HCT116 (cell line): ENCODE data around the gene TENM4. TPM values are rescaled to one million over a fixed set of nuclear protein-coding genes. Genes with fewer than 3 reads are reported as not detected.

Experiments used
- ATAC-seq: fragments of 200-7000 bp; cut with Tn5 transposase; 2 replicates; pipeline ENCODE4 v1.9.1; 2020; ENCODE audit warnings: mild to moderate bottlenecking, moderate library complexity
- BruUV-seq: library from RNA; stranded (reverse); fragments of 400-500 nt; replicated peaks from 2 replicates; lab custom pipeline; 2021; lab: Mats Ljungman, UMichigan
- CTCF ChIA-PET: fragments of 300-600 bp; sonication (Branson Sonifier 250); formaldehyde crosslinking; loops from one replicate; lab custom pipeline; 2021; ENCODE audit warnings: antibody characterized with exemption; lab: Charles Lee
- POLR2A ChIA-PET: fragments of 300-600, 350-600 bp; sonication (Branson Sonifier 250); formaldehyde crosslinking; loops from one replicate; lab custom pipeline; 2021; ENCODE audit warnings: antibody characterized with exemption; lab: Charles Lee
- RAD21 ChIA-PET, 2 experiments: fragments of 300-600 bp; sonication (Branson Sonifier 250); formaldehyde crosslinking; loops; one replicate each; lab custom pipeline; 2023; ENCODE audit warnings: low total read pairs in 2 of 2; ENCODE audit not compliant: uncharacterized antibody in 2 of 2, unreplicated experiment in 2 of 2, low non-redundant PET in 1 of 2; lab: Charles Lee
- DNase-seq: peaks from one replicate; pipeline ENCODE4 v3.0.0-alpha.2; 2010; ENCODE audit warnings: low read depth, low spot score
- H2AFZ ChIP-seq: fragments of 200-600 bp; shearing (Covaris generic), sonication (generic); 2 replicates; pipeline ENCODE4 v1.6.1; 2017; ENCODE audit warnings: low read depth, mixed run types, mixed read lengths, antibody characterized with exemption, low read length; ENCODE audit not compliant: poor library complexity, severe bottlenecking
- H3K27ac ChIP-seq: 2 replicates; pipeline ENCODE4 v1.5.1; 2012; ENCODE audit warnings: low read depth, low read length
- H3K27me3 ChIP-seq: fragments of 200-600 bp; sonication (generic); 2 replicates; pipeline ENCODE4 v1.6.1; 2016; ENCODE audit warnings: mixed run types, low read length, mixed read lengths; ENCODE audit not compliant: insufficient read depth
- H3K36me3 ChIP-seq, 2 experiments: fragments of 200-500 bp in 1 of 2; fragments of 200-600 bp in 1 of 2; sonication (Bioruptor generic) in 1 of 2; sonication (generic) in 1 of 2; 2 replicates each; pipeline versions ENCODE4 v1.5.1 to v1.6.1; 2014 to 2016; ENCODE audit warnings: low read length in 2 of 2, inconsistent platforms in 1 of 2, mixed read lengths in 1 of 2, mixed run types in 1 of 2; ENCODE audit not compliant: insufficient read depth in 2 of 2, control insufficient read depth in 1 of 2
- H3K4me1 ChIP-seq, 2 experiments: fragments of 200-600 bp in 1 of 2; sonication (generic) in 1 of 2; 2 replicates each; pipeline versions ENCODE4 v1.5.1 to v1.6.1; 2012 to 2017; ENCODE audit warnings: low read length in 2 of 2, inconsistent platforms in 1 of 2, mild to moderate bottlenecking in 1 of 2, mixed read lengths in 1 of 2, mixed run types in 1 of 2, moderate library complexity in 1 of 2; ENCODE audit not compliant: insufficient read depth in 2 of 2, control insufficient read depth in 1 of 2
- H3K4me2 ChIP-seq: fragments of 200-600 bp; sonication (generic); 2 replicates; pipeline ENCODE4 v1.6.1; 2017; ENCODE audit warnings: mixed run types, low read length, mixed read lengths
- H3K4me3 ChIP-seq, 2 experiments: fragments of 200-600 bp in 1 of 2; sonication (generic) in 1 of 2; replicated peaks in 1 of 2; 2 replicates each; pipeline ENCODE4 v1.5.1; 2011 to 2016; ENCODE audit warnings: low read length in 2 of 2, control low read depth in 1 of 2, low read depth in 1 of 2, mild to moderate bottlenecking in 1 of 2, mixed read lengths in 1 of 2, mixed run types in 1 of 2
- H3K79me2 ChIP-seq: fragments of 200-600 bp; sonication (generic); 2 replicates; pipeline ENCODE4 v1.6.1; 2017; ENCODE audit warnings: mild to moderate bottlenecking, mixed run types, low read length, moderate library complexity, mixed read lengths; ENCODE audit not compliant: insufficient read depth
- H3K9ac ChIP-seq: fragments of 200-600 bp; sonication (generic); 2 replicates; pipeline ENCODE4 v1.6.1; 2016; ENCODE audit warnings: low read length, mixed read lengths
- H3K9me2 ChIP-seq: fragments of 200-600 bp; sonication (generic), shearing (Covaris generic); 2 replicates; pipeline ENCODE4 v1.6.1; 2017; ENCODE audit warnings: mixed run types, mild to moderate bottlenecking, moderate library complexity; ENCODE audit not compliant: insufficient read depth
- H3K9me3 ChIP-seq, 2 experiments: fragments of 200-500 bp in 1 of 2; fragments of 200-600 bp in 1 of 2; sonication (Bioruptor generic) in 1 of 2; sonication (generic) in 1 of 2; 2 replicates each; pipeline ENCODE4 v1.6.1; 2014 to 2017; ENCODE audit warnings: low read length in 2 of 2, mixed read lengths in 2 of 2, inconsistent platforms in 1 of 2, low read depth in 1 of 2, mild to moderate bottlenecking in 1 of 2, mixed run types in 1 of 2, moderate library complexity in 1 of 2; ENCODE audit not compliant: control insufficient read depth in 1 of 2, insufficient read depth in 1 of 2
- H4K20me1 ChIP-seq: fragments of 200-600 bp; sonication (generic), shearing (Covaris generic); 2 replicates; pipeline ENCODE4 v1.6.1; 2017; ENCODE audit warnings: mixed run types, mild to moderate bottlenecking, moderate library complexity; ENCODE audit not compliant: insufficient read depth
- CBX3 ChIP-seq: IDR thresholded peaks from 2 replicates; pipeline ENCODE4 v1.6.1; 2012; ENCODE audit warnings: low read depth
- CEBPB ChIP-seq: IDR thresholded peaks from 2 replicates; pipeline ENCODE4 v1.6.1; 2012; ENCODE audit warnings: low read depth
- EGR1 ChIP-seq: IDR thresholded peaks from 2 replicates; pipeline ENCODE4 v1.6.1; 2012; ENCODE audit warnings: low read depth
- ELF1 ChIP-seq: IDR thresholded peaks from 2 replicates; pipeline ENCODE4 v1.6.1; 2012; ENCODE audit warnings: low read depth, borderline replicate concordance
- EZH2 ChIP-seq: fragments of 200-600 bp; sonication (generic); IDR thresholded peaks from 2 replicates; pipeline ENCODE4 v1.6.1; 2017; ENCODE audit warnings: antibody characterized with exemption, mixed run types
- EZH2phosphoT487 ChIP-seq: fragments of 200-600 bp; IDR thresholded peaks from 2 replicates; pipeline ENCODE4 v1.6.1; 2018; ENCODE audit warnings: antibody characterized with exemption, borderline replicate concordance
- JUND ChIP-seq: IDR thresholded peaks from 2 replicates; pipeline ENCODE4 v1.6.1; 2012
- SIN3A ChIP-seq: IDR thresholded peaks from 2 replicates; pipeline ENCODE4 v1.6.1; 2012; ENCODE audit warnings: low read depth
- SP1 ChIP-seq: IDR thresholded peaks from 2 replicates; pipeline ENCODE4 v1.6.1; 2012; ENCODE audit warnings: low read depth
- YY1 ChIP-seq: IDR thresholded peaks from 2 replicates; pipeline ENCODE4 v1.6.1; 2011; ENCODE audit warnings: low read length, low read depth, moderate library complexity, mild to moderate bottlenecking; ENCODE audit not compliant: insufficient replicate concordance; ENCODE audit errors: extremely low read depth
- intact Hi-C: fragments of 100-400 bp; cut with micrococcal nuclease; formaldehyde crosslinking; loops from 2 replicates; pipeline ENCODE4 v1.10.0; 2022
- total RNA-seq: library from RNA; stranded (reverse); gene quantifications from one replicate; pipeline ENCODE4 v1.2.1, GENCODE V29; 2021; ENCODE audit not compliant: unreplicated experiment
- TF ChIP-seq, protein P1 (sequence below): IDR thresholded peaks from 2 replicates; pipeline ENCODE4 v1.6.1; 2012
- TF ChIP-seq, protein P2 (sequence below): IDR thresholded peaks from 2 replicates; pipeline ENCODE4 v1.6.1; 2011; ENCODE audit warnings: mild to moderate bottlenecking, low read length, moderate library complexity; ENCODE audit not compliant: insufficient replicate concordance; ENCODE audit errors: extremely low read depth

The TENM4 gene
- total RNA-seq, 1 experiment from 2014 or later: 0.05 TPM

DNA sequence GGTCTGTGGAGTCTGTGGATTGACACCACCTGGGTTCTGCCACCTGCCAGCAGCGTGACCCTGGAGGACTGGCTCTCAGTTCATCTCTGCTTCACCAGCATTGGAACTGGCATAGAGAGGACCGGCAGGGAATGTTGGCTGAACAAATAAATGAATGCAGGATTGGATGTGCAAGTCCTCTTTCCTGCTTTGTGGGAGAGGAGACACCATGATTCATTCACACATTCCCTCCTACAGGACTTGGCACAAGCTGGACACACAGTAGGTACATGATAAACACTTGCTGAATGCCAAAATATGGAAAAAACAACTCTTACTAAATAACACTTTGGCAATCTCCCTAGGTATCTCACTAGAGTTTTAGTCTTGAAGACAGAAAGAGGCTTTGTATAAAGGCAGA lies 749.6 kb downstream of the TENM4 start (continued):
- TF ChIP-seq, protein P1, sequence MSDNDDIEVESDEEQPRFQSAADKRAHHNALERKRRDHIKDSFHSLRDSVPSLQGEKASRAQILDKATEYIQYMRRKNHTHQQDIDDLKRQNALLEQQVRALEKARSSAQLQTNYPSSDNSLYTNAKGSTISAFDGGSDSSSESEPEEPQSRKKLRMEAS: no peak
- TF ChIP-seq EZH2 (no peak), SP1 (no peak), YY1 (no peak)

DNA sequence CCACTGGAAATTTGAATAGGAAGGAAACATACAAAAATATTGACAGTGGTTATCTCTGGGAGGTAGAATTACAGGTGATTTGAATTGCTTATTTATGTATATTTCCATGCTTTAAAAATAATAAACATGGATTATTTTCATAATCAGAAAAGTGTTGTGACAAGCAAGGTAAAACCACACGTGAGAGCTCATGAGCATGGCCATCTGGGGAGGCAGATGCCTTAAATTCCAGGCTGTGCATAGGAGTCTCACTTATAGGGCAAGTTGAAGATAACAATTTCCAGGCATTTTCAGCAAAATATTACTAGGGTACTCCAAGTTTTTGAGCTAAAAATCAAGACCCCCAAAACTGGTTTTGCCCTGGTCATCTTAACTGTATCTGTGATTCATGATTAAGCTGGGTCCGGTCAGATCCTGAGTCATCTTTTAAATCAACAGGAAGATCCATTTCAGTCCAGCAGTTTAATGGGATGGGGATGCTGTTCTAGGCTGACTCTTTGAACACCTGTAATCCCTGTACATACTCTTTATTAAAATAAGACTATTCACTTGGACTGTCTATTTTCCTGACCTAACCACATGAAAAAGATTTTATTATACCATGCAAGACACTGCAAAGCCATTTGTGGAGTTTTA lies 750.4 kb downstream of the TENM4 start:
- ATAC-seq (no peak), DNase-seq (no peak)
- no peaks in the 10 kb centered on the region for H3K9me2 ChIP-seq
- H3K27me3 ChIP-seq: peaks cover 55% of the 10 kb centered on the region
- ChIA-PET RAD21 (no interaction called here), POLR2A (no interaction called here), CTCF (no interaction called here)
- H3K27ac ChIP-seq: no peak overlapping the region
- no peak overlapping the region for H2AFZ ChIP-seq
- H4K20me1 ChIP-seq: no peaks in the 10 kb centered on the region
- H3K4me2 ChIP-seq: no peak overlapping the region
- no TSS peak for BruUV-seq
- H3K79me2 ChIP-seq: no peaks in the 10 kb centered on the region
- no peak overlapping the region for H3K4me3 ChIP-seq
- H3K9me3 ChIP-seq: no peaks in the 10 kb centered on the region
- TF ChIP-seq, protein P2, sequence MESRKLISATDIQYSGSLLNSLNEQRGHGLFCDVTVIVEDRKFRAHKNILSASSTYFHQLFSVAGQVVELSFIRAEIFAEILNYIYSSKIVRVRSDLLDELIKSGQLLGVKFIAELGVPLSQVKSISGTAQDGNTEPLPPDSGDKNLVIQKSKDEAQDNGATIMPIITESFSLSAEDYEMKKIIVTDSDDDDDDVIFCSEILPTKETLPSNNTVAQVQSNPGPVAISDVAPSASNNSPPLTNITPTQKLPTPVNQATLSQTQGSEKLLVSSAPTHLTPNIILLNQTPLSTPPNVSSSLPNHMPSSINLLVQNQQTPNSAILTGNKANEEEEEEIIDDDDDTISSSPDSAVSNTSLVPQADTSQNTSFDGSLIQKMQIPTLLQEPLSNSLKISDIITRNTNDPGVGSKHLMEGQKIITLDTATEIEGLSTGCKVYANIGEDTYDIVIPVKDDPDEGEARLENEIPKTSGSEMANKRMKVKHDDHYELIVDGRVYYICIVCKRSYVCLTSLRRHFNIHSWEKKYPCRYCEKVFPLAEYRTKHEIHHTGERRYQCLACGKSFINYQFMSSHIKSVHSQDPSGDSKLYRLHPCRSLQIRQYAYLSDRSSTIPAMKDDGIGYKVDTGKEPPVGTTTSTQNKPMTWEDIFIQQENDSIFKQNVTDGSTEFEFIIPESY: no peak
- TF ChIP-seq EGR1: no peak
- no peak for TF ChIP-seq SP1
- TF ChIP-seq ELF1: no peak
- TF ChIP-seq CBX3: no peak
- no peak for TF ChIP-seq JUND
- no peak for TF ChIP-seq CEBPB
- TF ChIP-seq SIN3A: no peak
- TF ChIP-seq EZH2phosphoT487: no peak
- TF ChIP-seq EZH2: no peak
- H3K4me1 ChIP-seq: peaks cover 4 to 5% of the 10 kb centered on the region in 2 experiments
- no peak overlapping the region for H3K9ac ChIP-seq
- H3K36me3 ChIP-seq: no peaks in the 10 kb centered on the region
- intact Hi-C loops: no loop called here
